Fibroblast of lung (primary cell): ENCODE results near the gene RBM8A.

Experiments used
- EZH2 ChIP-seq: IDR thresholded peaks from 2 replicates; pipeline ENCODE4 v1.5.1; 2012; ENCODE audit warnings: low read length, control low read depth, mild to moderate bottlenecking; ENCODE audit errors: missing control alignments
- TF ChIP-seq, protein P1 (sequence below), 2 donors: IDR thresholded peaks in 1 of 2; conservative IDR thresholded peaks in 1 of 2; 1 replicate in 1 of 2; 2 replicates in 1 of 2; pipeline ENCODE4 v1.5.1; 2011 to 2012; ENCODE audit warnings: low read length in 2 of 2, control low read depth in 1 of 2, inconsistent platforms in 1 of 2, low read depth in 1 of 2, mild to moderate bottlenecking in 1 of 2

DNA sequence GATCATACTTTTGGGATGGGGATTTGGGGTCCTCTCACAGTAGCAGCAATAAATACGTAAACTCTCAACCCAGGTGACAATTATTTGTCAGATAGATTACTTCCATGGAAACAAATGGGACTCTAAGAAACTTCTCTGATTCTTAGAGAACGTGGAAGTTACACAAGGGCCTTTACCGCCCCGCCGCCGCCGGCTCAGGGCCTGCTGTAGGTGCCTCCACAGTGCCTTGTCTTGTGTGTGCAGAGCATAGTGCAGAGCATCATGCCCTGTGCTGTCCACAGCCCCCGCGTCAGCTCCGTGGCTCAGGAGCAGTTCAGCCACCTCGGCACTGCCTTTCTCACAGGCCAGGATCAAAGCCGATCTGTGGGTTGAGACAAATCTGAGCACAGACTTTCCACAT is 52.6 kb downstream of the RBM8A start:
- TF ChIP-seq, protein P1, sequence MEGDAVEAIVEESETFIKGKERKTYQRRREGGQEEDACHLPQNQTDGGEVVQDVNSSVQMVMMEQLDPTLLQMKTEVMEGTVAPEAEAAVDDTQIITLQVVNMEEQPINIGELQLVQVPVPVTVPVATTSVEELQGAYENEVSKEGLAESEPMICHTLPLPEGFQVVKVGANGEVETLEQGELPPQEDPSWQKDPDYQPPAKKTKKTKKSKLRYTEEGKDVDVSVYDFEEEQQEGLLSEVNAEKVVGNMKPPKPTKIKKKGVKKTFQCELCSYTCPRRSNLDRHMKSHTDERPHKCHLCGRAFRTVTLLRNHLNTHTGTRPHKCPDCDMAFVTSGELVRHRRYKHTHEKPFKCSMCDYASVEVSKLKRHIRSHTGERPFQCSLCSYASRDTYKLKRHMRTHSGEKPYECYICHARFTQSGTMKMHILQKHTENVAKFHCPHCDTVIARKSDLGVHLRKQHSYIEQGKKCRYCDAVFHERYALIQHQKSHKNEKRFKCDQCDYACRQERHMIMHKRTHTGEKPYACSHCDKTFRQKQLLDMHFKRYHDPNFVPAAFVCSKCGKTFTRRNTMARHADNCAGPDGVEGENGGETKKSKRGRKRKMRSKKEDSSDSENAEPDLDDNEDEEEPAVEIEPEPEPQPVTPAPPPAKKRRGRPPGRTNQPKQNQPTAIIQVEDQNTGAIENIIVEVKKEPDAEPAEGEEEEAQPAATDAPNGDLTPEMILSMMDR (conservative IDR thresholded peaks at IDR 0.05 in 1 of 2, IDR thresholded peaks at IDR 0.05 in 1 of 2; ENCODE audit: low read depth in 1 of 2, low read length in 2 of 2) = no peak
- TF ChIP-seq EZH2 = no peak
